HL-60/S4 treated with phorbol 12-myristate 13-acetate at 8.2 ng/mL for 4 days and 3 days (cell line): ENCODE results near the gene MIEN1.
"Not testable (repeated sequence)": the region's sequence is repeated elsewhere in the genome, so short reads cannot be mapped to it uniquely, and the experiment has no call there.

ENCODE experiments used
- in situ Hi-C: fragments of 300-500 bp; cut with MboI; formaldehyde crosslinking; loops from 2 replicates; pipeline ENCODE4 v1.15.0; 2022; ENCODE audit warnings: low sequenced_read_pairs

The MIEN1 gene

DNA sequence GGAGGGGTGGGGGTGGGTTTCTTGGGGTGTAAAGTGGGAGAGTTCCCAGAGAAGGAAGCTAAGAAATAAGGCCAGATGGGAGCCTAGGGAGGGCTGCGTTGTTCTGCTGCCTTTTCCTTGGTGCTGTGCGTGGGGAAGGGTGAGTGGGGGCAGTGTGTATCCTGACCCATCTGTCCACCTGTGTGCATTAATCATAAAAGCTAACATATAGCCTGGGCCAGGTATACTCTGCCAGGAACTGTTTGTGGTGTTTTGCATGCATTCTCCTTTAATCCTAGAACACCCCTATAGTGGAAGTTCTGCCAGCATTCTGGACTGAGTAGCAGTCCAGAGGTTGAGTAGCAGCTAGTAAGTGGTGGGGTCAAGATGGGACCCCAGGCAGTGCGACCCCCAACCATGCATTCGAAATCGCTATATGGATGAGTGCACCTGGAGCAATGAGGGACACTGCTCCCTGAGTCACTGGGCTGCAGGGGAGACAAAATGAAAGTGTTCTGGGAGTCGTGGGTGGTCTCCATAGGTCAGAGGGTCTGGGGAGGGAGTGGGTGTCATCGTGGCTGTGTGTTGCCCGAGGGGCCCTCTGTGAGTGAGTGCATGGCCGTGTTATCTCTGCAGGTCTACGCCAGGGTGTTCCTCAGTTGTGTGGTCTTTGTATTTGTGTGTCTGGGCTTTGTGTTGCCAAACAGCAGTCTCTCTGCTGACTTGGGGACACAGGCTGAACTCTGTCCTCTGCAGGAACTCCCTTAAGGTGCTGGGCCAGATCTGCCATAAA, 29.1 kb downstream of the MIEN1 start:
- in situ Hi-C loops, result no loop called here

DNA sequence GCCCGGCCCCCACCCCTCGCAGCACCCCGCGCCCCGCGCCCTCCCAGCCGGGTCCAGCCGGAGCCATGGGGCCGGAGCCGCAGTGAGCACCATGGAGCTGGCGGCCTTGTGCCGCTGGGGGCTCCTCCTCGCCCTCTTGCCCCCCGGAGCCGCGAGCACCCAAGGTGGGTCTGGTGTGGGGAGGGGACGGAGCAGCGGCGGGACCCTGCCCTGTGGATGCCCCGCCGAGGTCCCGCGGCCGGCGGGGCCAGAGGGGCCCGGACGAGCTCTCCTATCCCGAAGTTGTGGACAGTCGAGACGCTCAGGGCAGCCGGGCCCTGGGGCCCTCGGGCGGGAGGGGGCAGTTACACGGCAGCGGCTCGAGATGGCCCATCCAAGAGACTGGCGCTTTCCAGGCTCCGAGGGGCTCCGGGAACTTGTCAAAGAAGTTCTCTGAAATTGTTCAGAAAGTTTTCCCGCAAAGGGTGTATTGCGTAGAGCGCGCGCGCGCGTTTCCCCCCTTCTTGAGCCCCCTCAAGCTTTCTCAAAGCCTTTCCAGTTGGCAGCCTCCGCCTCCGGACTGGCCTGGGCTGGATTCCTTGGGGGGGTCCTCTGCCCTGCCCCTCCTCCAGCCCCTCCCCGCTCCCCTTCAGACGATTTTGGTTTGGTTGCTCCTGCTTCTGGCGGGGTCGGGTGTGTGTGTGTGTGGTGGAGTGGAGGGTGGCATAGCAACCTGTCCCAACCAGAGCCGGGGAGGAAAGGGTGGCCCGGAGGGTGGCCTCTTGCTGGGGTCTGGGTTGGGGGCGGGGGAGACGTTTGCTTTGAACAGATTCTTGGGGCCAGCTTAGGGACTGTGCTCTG, 30.0 kb downstream of the MIEN1 start:
- in situ Hi-C loops, result no loop called here

DNA sequence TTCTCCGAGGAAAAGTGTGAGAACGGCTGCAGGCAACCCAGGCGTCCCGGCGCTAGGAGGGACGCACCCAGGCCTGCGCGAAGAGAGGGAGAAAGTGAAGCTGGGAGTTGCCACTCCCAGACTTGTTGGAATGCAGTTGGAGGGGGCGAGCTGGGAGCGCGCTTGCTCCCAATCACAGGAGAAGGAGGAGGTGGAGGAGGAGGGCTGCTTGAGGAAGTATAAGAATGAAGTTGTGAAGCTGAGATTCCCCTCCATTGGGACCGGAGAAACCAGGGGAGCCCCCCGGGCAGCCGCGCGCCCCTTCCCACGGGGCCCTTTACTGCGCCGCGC, 30.5 kb downstream of the MIEN1 start, which contains the start of gene ERBB2:
TSS of gene ERBB2 (plus strand) at position 247 of the 330 bp plus-strand sequence. CDS start 175 bp downstream, outside the sequence.
- in situ Hi-C loops, result no loop called here

DNA sequence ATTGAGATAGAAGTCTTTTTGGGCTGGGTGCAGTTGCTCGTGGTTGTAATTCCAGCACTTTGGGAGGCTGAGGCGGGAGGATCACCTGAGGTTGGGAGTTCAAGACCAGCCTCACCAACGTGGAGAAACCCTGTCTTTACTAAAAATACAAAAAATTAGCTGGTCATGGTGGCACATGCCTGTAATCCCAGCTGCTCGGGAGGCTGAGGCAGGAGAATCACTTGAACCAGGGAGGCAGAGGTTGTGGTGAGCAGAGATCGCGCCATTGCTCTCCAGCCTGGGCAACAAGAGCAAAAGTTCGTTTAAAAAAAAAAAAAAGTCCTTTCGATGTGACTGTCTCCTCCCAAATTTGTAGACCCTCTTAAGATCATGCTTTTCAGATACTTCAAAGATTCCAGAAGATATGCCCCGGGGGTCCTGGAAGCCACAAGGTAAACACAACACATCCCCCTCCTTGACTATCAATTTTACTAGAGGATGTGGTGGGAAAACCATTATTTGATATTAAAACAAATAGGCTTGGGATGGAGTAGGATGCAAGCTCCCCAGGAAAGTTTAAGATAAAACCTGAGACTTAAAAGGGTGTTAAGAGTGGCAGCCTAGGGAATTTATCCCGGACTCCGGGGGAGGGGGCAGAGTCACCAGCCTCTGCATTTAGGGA, 31.0 kb downstream of the MIEN1 start:
- in situ Hi-C loops, result not testable (repeated sequence)

DNA sequence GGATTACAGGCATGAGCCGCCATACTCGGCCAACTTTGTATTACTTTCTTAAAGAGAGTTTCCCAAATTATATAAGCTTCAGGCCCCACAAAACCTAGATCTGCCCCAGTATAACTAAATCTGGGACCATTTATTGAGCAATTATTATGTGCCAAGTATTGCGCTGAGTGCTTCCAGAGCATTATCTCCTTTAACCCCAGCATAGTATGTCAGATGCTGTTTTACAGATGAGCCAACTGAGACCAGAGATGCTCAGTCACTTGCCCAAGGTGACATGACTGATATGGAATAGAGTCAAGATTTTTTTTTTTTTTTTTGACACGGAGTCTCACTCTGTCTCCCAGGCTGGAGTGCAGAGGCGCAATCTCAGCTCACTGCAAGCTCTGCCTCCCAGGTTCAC, 32.4 kb downstream of the MIEN1 start:
- in situ Hi-C loops, result no loop called here

DNA sequence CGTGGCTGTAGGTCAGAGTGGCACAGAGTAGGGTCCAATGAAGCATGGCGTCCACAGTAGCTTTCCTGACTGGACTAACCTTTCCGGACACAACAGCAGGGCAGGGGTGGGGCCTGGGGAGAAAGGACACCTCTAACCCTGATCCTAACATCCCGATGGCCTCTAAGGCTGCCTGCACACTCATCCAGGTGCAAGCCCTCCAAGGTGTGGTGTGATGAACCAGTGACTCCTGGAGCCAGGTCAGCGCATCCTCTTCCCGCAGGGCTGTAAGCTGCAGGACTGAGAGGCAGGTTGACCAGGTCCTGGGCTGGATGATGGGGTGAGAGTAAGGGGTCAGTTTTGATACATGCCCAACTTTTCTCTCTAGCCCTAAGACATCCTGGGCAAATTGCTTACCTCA, 33.6 kb downstream of the MIEN1 start:
- in situ Hi-C loops, result no loop called here

DNA sequence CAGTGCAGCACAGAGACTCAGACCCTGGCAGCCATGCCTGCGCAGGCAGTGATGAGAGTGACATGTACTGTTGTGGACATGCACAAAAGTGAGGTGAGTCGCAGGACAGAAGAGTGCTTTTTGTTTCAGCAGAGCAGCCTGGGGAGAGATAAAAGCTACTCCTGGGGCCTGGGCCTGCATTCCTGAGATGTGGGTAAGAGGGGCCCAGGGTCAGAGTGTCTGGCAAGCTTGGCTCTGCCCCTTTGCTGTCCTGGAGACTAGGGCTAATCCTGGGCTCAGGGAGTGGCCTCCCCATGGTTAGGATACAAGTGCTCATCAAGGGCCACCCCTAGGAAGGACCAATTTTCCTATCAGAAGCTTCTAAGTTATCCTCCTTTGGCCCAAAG, 35.2 kb downstream of the MIEN1 start:
- in situ Hi-C loops, result no loop called here

DNA sequence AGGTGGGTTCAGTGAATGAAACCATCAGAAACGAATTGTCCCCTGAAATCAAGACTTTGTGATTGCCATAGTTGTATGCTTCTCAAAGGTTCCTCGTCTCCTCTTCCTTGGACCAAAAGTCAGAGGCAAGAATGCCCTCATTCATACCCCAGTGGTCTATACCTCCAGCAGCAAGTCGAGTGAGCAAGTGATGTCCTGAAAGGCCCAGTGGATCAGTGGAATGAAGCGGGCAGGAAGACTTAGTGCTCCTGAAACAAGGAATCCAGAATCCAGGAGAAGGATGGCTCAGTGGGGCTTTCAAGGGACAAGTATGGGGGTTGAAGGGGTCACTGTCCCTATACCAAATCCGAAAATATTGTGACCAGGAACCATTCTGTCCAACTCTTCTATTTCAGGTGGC, 35.7 kb downstream of the MIEN1 start:
- in situ Hi-C loops, result no loop called here

DNA sequence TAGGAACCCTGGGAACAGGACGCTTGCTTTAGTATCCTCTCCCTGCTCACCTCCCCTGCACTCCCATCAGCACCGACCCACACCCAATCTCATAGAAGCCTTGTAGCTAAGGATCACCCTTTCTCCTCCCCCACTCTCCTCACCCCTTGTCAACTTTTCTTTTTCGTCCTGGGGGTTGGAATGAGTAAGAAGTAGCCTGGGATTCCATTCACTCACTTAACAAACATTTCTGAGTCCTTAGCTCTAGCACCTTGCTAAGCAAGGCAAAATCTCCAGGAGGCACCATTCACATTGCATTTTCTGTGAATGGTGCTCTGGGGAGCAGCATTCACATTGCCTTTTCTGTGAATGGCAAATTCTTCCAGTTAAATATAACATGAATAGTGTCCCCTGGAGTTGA, 41.4 kb downstream of the MIEN1 start:
- in situ Hi-C loops, result no loop called here

DNA sequence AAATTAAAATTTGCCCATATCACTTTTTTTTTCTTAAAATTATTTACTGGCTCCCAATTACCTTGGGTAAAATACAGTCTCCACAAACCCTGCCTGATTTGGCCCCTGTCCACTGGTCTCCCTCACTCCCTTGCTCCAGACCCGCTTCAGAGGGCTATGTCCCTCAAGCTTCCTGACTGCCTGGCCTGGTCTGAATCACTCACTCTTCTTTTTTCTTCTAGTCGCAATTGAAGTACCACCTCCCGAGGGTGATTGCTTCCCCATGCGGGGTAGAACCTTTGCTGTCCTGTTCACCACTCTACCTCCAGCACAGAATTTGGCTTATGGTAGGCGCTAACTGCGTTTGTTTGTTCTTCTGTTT, 41.9 kb downstream of the MIEN1 start:
- in situ Hi-C loops, result no loop called here

DNA sequence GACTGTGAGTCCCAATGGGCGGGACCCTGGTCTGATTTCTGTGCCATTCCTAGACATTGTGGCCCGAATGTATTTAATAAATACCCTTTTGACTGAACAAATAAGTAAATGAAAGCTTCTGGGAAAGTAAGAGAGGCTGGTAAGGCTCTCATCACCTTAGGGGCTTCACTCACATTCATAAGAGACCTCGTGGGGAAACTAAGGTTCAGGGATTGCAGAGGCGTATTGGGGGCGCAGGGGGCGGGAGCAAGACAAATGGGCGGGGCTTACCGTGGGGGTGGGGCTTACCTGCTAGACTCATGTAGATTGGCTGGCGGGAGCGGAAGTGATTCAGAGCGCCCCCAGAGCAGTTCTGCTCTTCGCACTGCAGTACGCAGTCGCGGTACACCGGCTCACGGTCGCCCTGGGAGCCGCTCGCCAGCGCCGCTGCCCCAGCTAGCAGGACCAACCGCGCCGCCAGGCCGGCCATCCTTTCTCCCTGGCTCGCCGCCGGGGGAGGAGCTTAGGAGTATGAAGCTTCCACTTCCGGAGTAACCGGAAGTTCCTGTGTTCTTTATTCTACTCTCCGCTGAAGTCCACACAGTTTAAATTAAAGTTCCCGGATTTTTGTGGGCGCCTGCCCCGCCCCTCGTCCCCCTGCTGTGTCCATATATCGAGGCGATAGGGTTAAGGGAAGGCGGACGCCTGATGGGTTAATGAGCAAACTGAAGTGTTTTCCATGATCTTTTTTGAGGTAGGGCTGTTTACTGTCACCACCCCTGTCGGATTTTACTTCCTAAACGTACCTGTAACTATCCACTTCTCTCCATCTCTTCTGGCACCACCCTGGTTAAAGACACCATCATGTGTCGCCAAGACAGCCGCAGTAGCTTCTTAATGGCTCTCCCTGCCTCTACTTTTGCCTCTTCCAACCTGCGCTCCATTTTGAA, 42.5 kb downstream of the MIEN1 start, which contains the start of gene PGAP3:
TSS of gene PGAP3 (minus strand) at position 512 of the 929 bp plus-strand sequence. CDS start at position 469, 43 bp downstream.
- in situ Hi-C loops, result no loop called here

DNA sequence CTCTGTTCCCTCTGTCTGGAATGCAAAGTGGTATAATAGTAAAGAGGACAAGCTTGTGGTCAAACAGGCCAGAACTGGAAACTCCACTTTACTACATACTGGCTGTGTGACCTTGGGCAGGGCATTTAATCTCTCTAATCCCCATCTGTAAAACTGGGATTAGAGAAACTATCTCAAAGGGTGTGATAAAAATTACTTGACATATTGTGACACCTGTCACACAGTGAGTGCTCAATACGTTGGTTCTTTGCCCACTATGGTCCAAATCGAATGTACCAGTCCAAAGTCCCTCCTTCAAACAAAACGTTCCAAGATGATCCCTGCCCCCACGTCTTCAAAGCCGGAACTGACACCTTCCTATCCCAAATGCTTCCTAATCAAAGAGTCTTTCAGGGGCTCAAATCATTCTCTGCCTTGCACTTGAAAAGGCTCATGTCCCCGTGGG, 43.2 kb downstream of the MIEN1 start:
- in situ Hi-C loops, result no loop called here

DNA sequence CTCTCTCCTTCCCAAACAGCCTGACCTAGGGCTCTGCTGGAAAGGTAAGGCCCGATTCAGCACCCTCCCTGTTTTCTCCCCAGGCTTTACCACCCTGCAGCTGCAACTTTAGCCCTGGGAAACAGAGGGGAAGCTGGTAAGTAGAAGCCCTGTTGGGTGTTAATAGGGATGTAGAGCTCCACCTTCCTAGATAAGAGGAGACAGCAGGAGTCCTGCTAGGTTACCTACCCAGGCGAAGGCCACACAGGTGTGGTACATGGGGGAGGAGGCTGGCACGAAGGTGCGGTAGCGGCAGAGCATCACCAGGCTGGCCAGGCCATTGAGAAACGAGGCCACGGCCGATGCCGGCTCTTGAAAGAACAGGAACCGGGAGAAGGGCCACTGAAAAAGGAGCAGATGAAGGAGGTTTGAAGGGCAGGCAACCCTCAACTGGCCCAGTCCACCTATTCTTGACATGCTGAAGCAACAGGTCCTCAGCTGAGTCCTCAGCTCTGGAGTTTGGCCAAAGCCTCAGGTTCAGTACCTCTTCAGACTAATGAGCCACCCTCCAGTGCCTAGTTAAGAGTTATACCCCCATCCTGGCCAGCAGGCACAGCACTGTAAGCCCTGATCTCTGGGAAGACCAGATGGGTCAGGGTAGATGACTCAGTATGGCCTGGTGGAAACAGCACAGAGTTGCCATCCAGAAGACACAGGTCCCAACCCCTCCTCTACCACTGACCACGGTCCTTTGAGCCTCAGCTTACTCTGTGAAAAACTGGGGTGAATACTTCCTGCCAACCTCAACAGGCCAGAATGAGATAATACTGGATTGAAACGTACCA, 45.8 kb downstream of the MIEN1 start:
- in situ Hi-C loops, result no loop called here

DNA sequence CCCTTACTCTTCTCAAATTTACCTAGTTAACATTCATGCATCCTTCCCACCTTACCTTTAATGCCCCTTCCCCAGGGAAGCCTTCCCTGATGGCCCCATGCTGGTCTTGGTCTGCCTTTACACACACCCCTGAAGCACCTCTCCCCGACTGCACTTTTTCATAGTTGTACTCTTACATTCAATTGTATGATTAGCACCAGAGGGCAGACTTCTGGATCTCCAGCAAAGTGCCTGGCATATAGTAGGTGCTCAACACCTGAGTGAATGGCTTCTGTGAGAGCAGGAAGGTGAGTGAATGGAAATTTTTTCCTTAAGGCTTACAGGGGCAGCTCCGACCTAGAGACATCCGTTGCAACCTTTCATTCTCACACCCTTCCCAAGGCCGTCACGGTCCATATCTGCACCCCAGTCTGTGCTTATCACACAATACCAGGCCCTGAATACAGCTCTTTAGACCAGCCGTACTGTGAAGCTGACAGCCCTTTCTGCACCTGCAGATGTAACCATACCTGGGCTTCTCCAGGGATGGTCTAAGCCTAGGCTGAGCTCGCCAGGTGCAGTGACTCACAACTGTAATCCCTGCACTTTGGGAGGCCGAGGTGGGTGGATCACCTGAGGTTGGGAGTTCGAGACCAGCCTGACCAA, 46.9 kb downstream of the MIEN1 start:
- in situ Hi-C loops, result no loop called here

DNA sequence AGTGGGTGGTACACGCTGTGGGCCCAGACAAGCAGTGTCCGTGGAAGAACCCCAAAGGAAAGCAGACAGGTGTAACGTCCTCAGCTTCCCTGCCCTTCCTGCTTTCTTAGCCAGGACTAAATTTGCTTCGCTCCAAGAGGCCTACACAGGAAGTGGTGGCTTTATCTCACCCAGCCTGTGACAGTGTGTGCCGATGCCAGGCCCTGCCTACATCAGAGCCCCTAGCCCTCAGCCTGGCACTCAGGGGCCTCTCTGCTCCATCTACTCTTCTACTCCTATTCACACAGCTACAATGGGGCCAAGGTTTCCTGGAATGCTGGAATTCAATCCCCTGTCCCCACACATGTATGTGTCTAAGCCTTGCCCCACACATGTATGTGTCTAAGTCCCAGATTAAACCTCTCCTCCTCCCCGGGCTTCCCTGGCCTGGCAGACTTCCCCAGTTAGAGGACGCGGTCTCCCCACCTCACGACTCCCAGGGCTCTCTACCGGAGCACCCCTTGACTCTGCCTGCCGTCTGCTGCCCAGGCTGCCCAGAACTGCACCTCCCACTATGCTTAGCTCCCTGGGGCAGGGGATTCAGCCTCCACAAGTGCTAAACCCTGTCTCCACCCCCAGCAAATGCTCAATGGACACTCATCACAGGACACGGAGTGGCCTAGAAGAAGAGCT, 50.7 kb downstream of the MIEN1 start:
- in situ Hi-C loops, result no loop called here
